Adrenal gland (tissue), 12 donors: ENCODE results near the gene PPM1B. TPM values are rescaled to one million over a fixed set of nuclear protein-coding genes. Genes with fewer than 3 reads are reported as not detected.

Source experiments
- DNase-seq, 7 donors: peaks; one replicate each; pipeline ENCODE4 v3.0.0-alpha.2; 2019 to 2020
- H3K27ac ChIP-seq, 5 donors: fragments of 200-600 bp; sonication (generic) in 4 of 5; 1 replicate in 3 of 5; 2 replicates in 2 of 5; pipeline versions ENCODE4 v1.5.1 to v1.8.0; 2016 to 2020; ENCODE audit warnings: mild to moderate bottlenecking in 1 of 5
- H3K27me3 ChIP-seq: fragments of 200-600 bp; 2 replicates; pipeline ENCODE4 v1.8.0; 2021
- H3K36me3 ChIP-seq, 2 donors: fragments of 200-600 bp; replicated peaks in 1 of 2; 1 replicate in 1 of 2; 2 replicates in 1 of 2; pipeline versions ENCODE4 v1.5.1 to v1.8.0; 2018 to 2022
- H3K4me1 ChIP-seq, 2 donors: fragments of 200-600 bp; replicated peaks in 1 of 2; 1 replicate in 1 of 2; 2 replicates in 1 of 2; pipeline versions ENCODE4 v1.5.1 to v1.8.0; 2018 to 2021
- H3K4me3 ChIP-seq, 4 donors: fragments of 200-600 bp; sonication (generic) in 3 of 4; one replicate each; pipeline ENCODE4 v1.5.1; 2016 to 2018
- H3K9me3 ChIP-seq, 3 donors: fragments of 200-600 bp; sonication (generic) in 1 of 3; replicated peaks in 1 of 3; 1 replicate in 2 of 3; 2 replicates in 1 of 3; pipeline versions ENCODE4 v1.5.1 to v1.8.0; 2016 to 2021
- POLR2A ChIP-seq, 2 donors: fragments of 450-650 bp; IDR thresholded peaks; one replicate each; pipeline ENCODE4 v1.6.1; 2017; ENCODE audit warnings: antibody characterized with exemption in 2 of 2, mild to moderate bottlenecking in 2 of 2, moderate library complexity in 1 of 2
- WGBS, 4 donors: extraction: QIAGEN DNeasy Blood & Tissue Kit in 2 of 4; methylation state at CpG; one replicate each; pipeline versions ENCODE4 v1.1.5 to v1.1.7; 2013 to 2017; 5-methylcytosine and 5-hydroxymethylcytosine counted together
- intact Hi-C, 2 donors: fragments of 100-400 bp; cut with DNase I; formaldehyde crosslinking; loops; one replicate each; pipeline versions ENCODE4 v1.14.1 to v1.15.0; 2022 to 2023
- polyA plus RNA-seq, 3 donors: library from polyadenylated mRNA; stranded (reverse); fragments of 200-250 nt in 2 of 3; fragments of 350-450 nt in 1 of 3; fragmentation: Illumina TruSeq in 1 of 3; extraction: RNeasy Lipid Tissue Mini Kit (QIAGEN cat#74804) in 1 of 3; gene quantifications; one replicate each; pipeline ENCODE4 v1.2.3, GENCODE V29; 2013 to 2014
- total RNA-seq, 9 donors: library from RNA; depleted of rRNA in 4 of 9; stranded (reverse); fragments of >200 nt in 4 of 9; fragments of 120-200 nt in 1 of 9; fragmentation: NEBNext Ultra II Directional in 1 of 9; extraction: Animal tissue kit (Norgen Biotek cat#: 25700) in 1 of 9; gene quantifications; one replicate each; pipeline versions ENCODE4 v1.1.0 to v1.2.4, GENCODE V29; 2013 to 2023
- TF ChIP-seq, protein P1 (sequence below), 6 experiments: fragments of 450-650 bp in 4 of 6; fragments of 200-600 bp in 2 of 6; sonication (generic) in 1 of 6; IDR thresholded peaks; 1 replicate in 5 of 6; 2 replicates in 1 of 6; pipeline versions ENCODE4 v1.5.1 to v1.8.0; 2016 to 2021; ENCODE audit warnings: antibody characterized with exemption in 6 of 6, mild to moderate bottlenecking in 2 of 6, moderate library complexity in 1 of 6
- donor health status: healthy with polysubstance abuse.
- donor health status: Bipolar disorder and iron deficiency.
- donor health status: DM: yes; HTN: yes; CAD: no.
- donor health status: DM: no; HTN: no; CAD: no.
- donor health status: DM: no; HTN: no; CAD: no.
- donor health status: DM: yes; HTN: yes; CAD: no.

Gene PPM1B
- total and polyA plus RNA-seq, 12 donors = 12.2 to 44.9 (median 32.6) TPM

DNA sequence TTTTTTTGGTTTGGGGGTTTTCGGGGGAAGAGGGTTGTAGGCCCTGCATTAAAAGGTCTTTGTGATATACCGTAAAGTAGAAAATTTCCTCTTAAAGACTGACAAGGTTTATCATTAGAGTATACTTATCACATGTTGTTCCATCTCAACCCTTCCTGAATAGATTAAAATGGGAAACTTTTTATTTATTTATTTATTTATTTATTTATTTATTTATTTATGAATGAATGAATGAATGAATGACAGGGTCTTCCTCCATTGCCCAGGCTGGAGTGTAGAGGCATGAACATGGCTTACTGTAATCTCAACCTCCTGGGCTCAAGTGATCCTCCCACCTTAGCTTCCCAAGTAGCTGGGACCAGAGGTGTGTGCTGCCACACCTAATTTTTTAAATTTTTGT, 58.1 kb downstream of the PPM1B start:
- Histone ChIP-seq H3K9me3 (no peaks in the 10 kb centered on the region), H3K27ac (no peak overlapping the region), H3K36me3 (no peaks in the 10 kb centered on the region), H3K4me3 (no peak overlapping the region), H3K4me1 (no peaks in the 10 kb centered on the region), H3K27me3 (no peaks in the 10 kb centered on the region)
- WGBS, 4 donors = 89 to 100% (median 97%) methylated on average over 2 of the region's 2 CpGs
- DNase-seq = no peak
- TF ChIP-seq, protein P1, sequence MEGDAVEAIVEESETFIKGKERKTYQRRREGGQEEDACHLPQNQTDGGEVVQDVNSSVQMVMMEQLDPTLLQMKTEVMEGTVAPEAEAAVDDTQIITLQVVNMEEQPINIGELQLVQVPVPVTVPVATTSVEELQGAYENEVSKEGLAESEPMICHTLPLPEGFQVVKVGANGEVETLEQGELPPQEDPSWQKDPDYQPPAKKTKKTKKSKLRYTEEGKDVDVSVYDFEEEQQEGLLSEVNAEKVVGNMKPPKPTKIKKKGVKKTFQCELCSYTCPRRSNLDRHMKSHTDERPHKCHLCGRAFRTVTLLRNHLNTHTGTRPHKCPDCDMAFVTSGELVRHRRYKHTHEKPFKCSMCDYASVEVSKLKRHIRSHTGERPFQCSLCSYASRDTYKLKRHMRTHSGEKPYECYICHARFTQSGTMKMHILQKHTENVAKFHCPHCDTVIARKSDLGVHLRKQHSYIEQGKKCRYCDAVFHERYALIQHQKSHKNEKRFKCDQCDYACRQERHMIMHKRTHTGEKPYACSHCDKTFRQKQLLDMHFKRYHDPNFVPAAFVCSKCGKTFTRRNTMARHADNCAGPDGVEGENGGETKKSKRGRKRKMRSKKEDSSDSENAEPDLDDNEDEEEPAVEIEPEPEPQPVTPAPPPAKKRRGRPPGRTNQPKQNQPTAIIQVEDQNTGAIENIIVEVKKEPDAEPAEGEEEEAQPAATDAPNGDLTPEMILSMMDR (IDR thresholded peaks at IDR 0.05) = no peak
- no peak for TF ChIP-seq POLR2A (IDR thresholded peaks at IDR 0.05)
- intact Hi-C loops = no loop called here

DNA sequence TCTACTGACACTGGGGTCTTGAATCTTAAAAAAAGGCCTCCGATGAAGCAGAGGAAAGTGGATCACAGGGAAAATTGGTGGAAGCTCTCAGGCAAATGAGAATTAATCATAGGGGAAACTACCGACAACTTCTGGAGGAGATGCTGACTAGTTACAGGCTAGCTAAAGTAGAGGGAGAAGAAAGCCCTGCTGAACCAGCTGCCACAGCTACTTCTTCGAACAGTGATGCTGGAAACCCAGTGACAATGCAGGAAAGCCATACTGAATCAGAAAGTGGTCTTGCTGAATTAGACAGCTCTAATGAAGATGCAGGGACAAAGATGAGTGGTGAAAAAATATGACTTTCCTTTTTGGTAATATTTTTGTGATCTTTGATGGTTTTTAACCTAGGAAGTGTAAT, 61.7 kb downstream of the PPM1B start:
- Histone ChIP-seq H3K27me3 (no peaks in the 10 kb centered on the region), H3K4me3 (no peak overlapping the region), H3K4me1 (no peaks in the 10 kb centered on the region), H3K27ac (no peak overlapping the region), H3K36me3 (no peaks in the 10 kb centered on the region), H3K9me3 (no peaks in the 10 kb centered on the region)
- DNase-seq = no peak
- intact Hi-C loops = no loop called here
- WGBS, 4 donors = 85 to 89% (median 87%) methylated on average over 3 of the region's 3 CpGs
- TF ChIP-seq, protein P1 (IDR thresholded peaks at IDR 0.05) = no peak
- TF ChIP-seq POLR2A (IDR thresholded peaks at IDR 0.05) = no peak

DNA sequence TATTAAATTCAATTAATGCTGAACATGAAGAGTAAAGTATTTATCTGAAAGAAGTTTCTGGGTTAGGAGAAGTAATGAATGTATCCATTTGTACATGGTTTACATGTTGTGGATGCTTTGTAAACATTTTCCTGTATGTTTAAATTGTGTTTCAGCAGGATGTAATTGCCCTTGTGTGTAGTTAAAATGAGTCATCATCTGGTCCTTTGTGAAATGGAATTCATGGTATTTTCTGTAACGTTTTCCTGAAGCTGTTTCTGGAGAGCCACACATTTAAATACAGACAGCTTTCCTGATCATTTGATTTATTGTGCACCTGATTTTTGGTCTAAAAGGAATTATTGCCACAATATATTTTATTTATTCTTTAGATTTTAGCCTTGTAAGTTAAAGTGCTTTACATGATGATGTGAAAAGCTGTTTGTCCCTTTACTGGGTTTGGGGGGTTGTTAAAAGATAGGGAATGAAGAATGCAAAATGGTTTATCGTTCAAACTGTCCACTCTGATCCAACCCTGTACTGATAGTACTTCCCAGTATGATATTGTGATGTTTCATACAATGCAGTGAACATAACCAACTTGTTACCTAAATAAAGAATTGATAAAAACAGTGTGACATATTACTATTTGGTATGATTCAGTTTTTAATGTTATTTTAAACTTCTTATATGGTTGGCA, 64.9 kb downstream of the PPM1B start:
- 36 to 55% (median 39%) methylated on average over 2 of the region's 2 CpGs for WGBS, 4 donors
- no peaks in the 10 kb centered on the region for H3K9me3 ChIP-seq
- no peak overlapping the region for H3K4me3 ChIP-seq
- H3K27ac ChIP-seq = no peak overlapping the region
- intact Hi-C loops = no loop called here
- H3K36me3 ChIP-seq = no peaks in the 10 kb centered on the region
- no peaks in the 10 kb centered on the region for H3K4me1 ChIP-seq
- no peaks in the 10 kb centered on the region for H3K27me3 ChIP-seq
- TF ChIP-seq POLR2A (IDR thresholded peaks at IDR 0.05) = no peak
- TF ChIP-seq, protein P1 (IDR thresholded peaks at IDR 0.05) = no peak
- DNase-seq = no peak

DNA sequence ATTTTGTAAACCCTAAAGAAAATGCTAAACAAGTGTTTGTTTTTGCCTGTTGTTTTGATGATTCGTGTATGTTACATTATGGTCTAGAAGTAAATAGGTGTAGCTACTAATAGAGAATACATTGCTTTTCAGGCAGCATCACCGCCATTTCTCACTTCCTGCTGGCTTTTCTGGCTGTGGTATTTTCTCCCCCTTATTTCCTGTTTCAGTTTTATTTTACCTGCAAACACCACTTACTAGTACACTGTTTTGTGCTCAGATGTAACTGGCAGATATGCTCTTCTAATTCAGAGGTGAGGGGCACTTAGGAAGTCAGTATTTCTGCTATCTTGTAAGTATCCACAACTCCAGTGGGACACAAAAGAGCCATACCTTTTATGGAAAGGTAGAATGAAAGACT, 68.5 kb downstream of the PPM1B start:
- H3K36me3 ChIP-seq = no peaks in the 10 kb centered on the region
- WGBS, 4 donors = 76 to 84% (median 80%) methylated on average over 2 of the region's 2 CpGs
- H3K4me3 ChIP-seq = no peak overlapping the region
- intact Hi-C loops = no loop called here
- H3K27me3 ChIP-seq = no peaks in the 10 kb centered on the region
- no peak for TF ChIP-seq POLR2A (IDR thresholded peaks at IDR 0.05)
- TF ChIP-seq, protein P1 (IDR thresholded peaks at IDR 0.05) = no peak
- DNase-seq = no peak
- H3K27ac ChIP-seq = no peak overlapping the region
- no peaks in the 10 kb centered on the region for H3K4me1 ChIP-seq
- H3K9me3 ChIP-seq = no peaks in the 10 kb centered on the region
